Smooth muscle cell (in vitro differentiated cells): ENCODE results near the gene GRM8. TPM values are rescaled to one million over a fixed set of nuclear protein-coding genes. Genes with fewer than 3 reads are reported as not detected.

Source experiments
- DNase-seq: peaks from one replicate; lab custom pipeline; 2025; ENCODE audit not compliant: unreplicated experiment; lab: John Stamatoyannopoulos, UW
- H2AFZ ChIP-seq: fragments of 200-600 bp; sonication (generic); 2 replicates; pipeline ENCODE4 v1.6.0; 2016; ENCODE audit warnings: antibody characterized with exemption, low read depth, mild to moderate bottlenecking
- H3F3A ChIP-seq: fragments of 200-600 bp; sonication (generic); 2 replicates; pipeline ENCODE4 v1.6.0; 2017; ENCODE audit warnings: antibody characterized with exemption, low read depth
- H3K27ac ChIP-seq: fragments of 200-600 bp; sonication (generic); 2 replicates; pipeline ENCODE4 v1.5.1; 2016; ENCODE audit warnings: low read depth, mild to moderate bottlenecking
- H3K27me3 ChIP-seq: fragments of 200-600 bp; sonication (generic); 2 replicates; pipeline ENCODE4 v1.6.1; 2016; ENCODE audit warnings: low read depth, mild to moderate bottlenecking
- H3K36me3 ChIP-seq: fragments of 200-600 bp; sonication (generic); 2 replicates; pipeline ENCODE4 v1.5.1; 2016; ENCODE audit warnings: low read depth
- H3K4me1 ChIP-seq: fragments of 200-600 bp; sonication (generic); 2 replicates; pipeline ENCODE4 v1.5.1; 2016; ENCODE audit warnings: low read depth
- H3K4me2 ChIP-seq: fragments of 200-600 bp; sonication (generic); 2 replicates; pipeline ENCODE4 v1.6.0; 2016; ENCODE audit warnings: mild to moderate bottlenecking
- H3K4me3 ChIP-seq: fragments of 200-600 bp; sonication (generic); 2 replicates; pipeline ENCODE4 v1.5.1; 2016; ENCODE audit warnings: mild to moderate bottlenecking
- H3K79me2 ChIP-seq: fragments of 200-600 bp; sonication (generic); 2 replicates; pipeline ENCODE4 v1.6.0; 2016; ENCODE audit warnings: low read depth, mild to moderate bottlenecking
- H3K9ac ChIP-seq: fragments of 200-600 bp; sonication (generic); 2 replicates; pipeline ENCODE4 v1.6.0; 2016; ENCODE audit warnings: low read depth
- H3K9me3 ChIP-seq: fragments of 200-600 bp; sonication (generic); replicated peaks from 2 replicates; pipeline ENCODE4 v1.5.1; 2016; ENCODE audit warnings: low read depth
- H4K20me1 ChIP-seq: fragments of 200-600 bp; sonication (generic); 2 replicates; pipeline ENCODE4 v1.6.0; 2016; ENCODE audit warnings: low read depth
- WGBS: methylation state at CpG from one replicate; pipeline ENCODE4 v1.1.7; 2016; ENCODE audit warnings: low lambda C conversion rate; 5-methylcytosine and 5-hydroxymethylcytosine counted together
- polyA plus RNA-seq: library from polyadenylated mRNA; unstranded; fragments of >200 nt; fragmentation: Nextera tagmentation; extraction: Ambion mirVana; gene quantifications from 2 replicates; pipeline ENCODE4 v1.2.1, GENCODE V29; 2016
- total RNA-seq: library from RNA; depleted of rRNA; stranded (reverse); fragments of >200 nt; gene quantifications from 2 replicates; pipeline ENCODE4 v1.2.3, GENCODE V29; 2014
- TF ChIP-seq, protein P1 (sequence below): fragments of 200-600 bp; sonication (generic); IDR thresholded peaks from 2 replicates; pipeline ENCODE4 v1.5.1; 2017; ENCODE audit warnings: borderline replicate concordance, mild to moderate bottlenecking, antibody characterized with exemption; ENCODE audit not compliant: insufficient read depth, poor library complexity, severe bottlenecking

GRM8 gene
- total and polyA plus RNA-seq, 2 experiments from 2014 or later: 9.8 to 20.5 TPM

DNA sequence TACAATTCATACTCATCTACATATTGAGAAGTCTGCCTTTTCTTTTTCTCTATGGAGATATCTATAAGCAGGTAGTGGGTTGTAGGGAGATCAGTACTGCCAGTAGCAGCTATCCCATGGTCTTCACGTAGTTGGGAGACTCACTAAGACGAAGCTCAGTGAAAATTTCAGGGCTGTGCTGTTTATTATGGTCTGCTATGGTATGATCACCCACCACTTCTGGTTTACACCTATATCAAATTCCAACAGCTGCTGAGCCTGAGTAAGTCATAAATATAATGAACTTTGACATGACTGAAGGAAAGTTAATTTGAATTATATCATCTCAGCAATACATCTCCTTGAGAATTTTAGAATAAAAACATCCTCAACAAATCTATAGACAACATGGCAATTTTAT is 741.7 kb downstream of the GRM8 start:
- no peaks in the 10 kb centered on the region for H3K79me2 ChIP-seq
- TF ChIP-seq, protein P1, sequence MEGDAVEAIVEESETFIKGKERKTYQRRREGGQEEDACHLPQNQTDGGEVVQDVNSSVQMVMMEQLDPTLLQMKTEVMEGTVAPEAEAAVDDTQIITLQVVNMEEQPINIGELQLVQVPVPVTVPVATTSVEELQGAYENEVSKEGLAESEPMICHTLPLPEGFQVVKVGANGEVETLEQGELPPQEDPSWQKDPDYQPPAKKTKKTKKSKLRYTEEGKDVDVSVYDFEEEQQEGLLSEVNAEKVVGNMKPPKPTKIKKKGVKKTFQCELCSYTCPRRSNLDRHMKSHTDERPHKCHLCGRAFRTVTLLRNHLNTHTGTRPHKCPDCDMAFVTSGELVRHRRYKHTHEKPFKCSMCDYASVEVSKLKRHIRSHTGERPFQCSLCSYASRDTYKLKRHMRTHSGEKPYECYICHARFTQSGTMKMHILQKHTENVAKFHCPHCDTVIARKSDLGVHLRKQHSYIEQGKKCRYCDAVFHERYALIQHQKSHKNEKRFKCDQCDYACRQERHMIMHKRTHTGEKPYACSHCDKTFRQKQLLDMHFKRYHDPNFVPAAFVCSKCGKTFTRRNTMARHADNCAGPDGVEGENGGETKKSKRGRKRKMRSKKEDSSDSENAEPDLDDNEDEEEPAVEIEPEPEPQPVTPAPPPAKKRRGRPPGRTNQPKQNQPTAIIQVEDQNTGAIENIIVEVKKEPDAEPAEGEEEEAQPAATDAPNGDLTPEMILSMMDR: no peak
- no peak overlapping the region for H2AFZ ChIP-seq
- 69% methylated on average over 2 of the region's 2 CpGs for WGBS
- no peaks in the 10 kb centered on the region for H3K4me1 ChIP-seq
- no peak overlapping the region for H3K27ac ChIP-seq
- H3K27me3 ChIP-seq: no peaks in the 10 kb centered on the region
- no peak overlapping the region for H3K4me2 ChIP-seq
- no peaks in the 10 kb centered on the region for H3K36me3 ChIP-seq
- no peak overlapping the region for H3K9ac ChIP-seq
- no peaks in the 10 kb centered on the region for H3F3A ChIP-seq
- H3K9me3 ChIP-seq: no peaks in the 10 kb centered on the region
- no peak overlapping the region for H3K4me3 ChIP-seq
- no peaks in the 10 kb centered on the region for H4K20me1 ChIP-seq
- no peak for DNase-seq

DNA sequence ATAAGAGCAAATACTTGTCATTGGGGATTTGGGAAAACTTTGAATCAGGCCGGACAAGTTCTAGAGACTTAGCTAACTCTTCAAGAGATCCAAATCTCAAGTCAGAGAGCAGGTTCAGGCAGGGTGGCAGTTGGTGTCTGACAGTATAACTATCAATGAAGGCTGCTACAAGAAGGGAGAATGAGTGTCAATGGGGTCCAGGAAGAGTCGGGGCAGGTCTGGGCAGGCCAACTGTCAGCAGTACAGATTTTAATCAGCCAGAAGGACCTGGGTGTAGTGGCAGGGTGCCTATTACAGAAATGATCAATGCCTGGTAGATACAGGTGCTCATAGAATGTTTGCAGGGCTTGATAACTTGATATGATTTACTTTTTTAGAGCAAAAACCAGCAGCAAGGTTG is 751.1 kb downstream of the GRM8 start:
- Histone ChIP-seq H3K4me2 (no peak overlapping the region), H2AFZ (no peak overlapping the region), H3K36me3 (no peaks in the 10 kb centered on the region), H3K4me3 (no peak overlapping the region), H3K4me1 (no peaks in the 10 kb centered on the region), H4K20me1 (no peaks in the 10 kb centered on the region), H3K9me3 (no peaks in the 10 kb centered on the region), H3K9ac (no peak overlapping the region), H3K79me2 (no peaks in the 10 kb centered on the region), H3F3A (no peaks in the 10 kb centered on the region), H3K27ac (no peak overlapping the region), H3K27me3 (no peaks in the 10 kb centered on the region)
- no peak for DNase-seq
- WGBS: 90% methylated on average over 2 of the region's 2 CpGs
- TF ChIP-seq, protein P1: no peak

DNA sequence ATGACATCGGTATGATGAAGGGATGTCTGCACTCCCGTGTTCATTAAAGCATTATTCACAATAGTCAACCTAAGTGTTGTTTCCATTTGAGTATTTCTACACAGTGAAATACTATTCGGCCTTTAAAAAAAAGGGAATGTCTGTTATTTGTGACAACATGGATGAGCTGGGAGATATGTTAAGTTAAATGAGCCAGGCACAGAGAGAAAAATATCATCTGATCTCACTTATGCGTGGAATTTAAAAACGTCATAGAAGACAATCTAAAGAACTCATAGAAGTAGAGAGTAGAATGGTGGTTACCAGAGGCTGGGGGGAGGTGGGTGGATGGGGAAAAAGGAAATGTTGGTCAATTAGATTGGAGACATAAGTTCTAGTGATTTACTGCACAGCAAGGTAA is 753.3 kb downstream of the GRM8 start:
- no peak overlapping the region for H2AFZ ChIP-seq
- 94% methylated on average over 5 of the region's 5 CpGs for WGBS
- no peaks in the 10 kb centered on the region for H3K27me3 ChIP-seq
- no peaks in the 10 kb centered on the region for H4K20me1 ChIP-seq
- H3K4me3 ChIP-seq: no peak overlapping the region
- no peaks in the 10 kb centered on the region for H3K79me2 ChIP-seq
- H3K4me1 ChIP-seq: no peaks in the 10 kb centered on the region
- no peak overlapping the region for H3K9ac ChIP-seq
- H3K36me3 ChIP-seq: no peaks in the 10 kb centered on the region
- TF ChIP-seq, protein P1: no peak
- no peaks in the 10 kb centered on the region for H3F3A ChIP-seq
- no peak overlapping the region for H3K27ac ChIP-seq
- no peaks in the 10 kb centered on the region for H3K9me3 ChIP-seq
- no peak for DNase-seq
- no peak overlapping the region for H3K4me2 ChIP-seq

DNA sequence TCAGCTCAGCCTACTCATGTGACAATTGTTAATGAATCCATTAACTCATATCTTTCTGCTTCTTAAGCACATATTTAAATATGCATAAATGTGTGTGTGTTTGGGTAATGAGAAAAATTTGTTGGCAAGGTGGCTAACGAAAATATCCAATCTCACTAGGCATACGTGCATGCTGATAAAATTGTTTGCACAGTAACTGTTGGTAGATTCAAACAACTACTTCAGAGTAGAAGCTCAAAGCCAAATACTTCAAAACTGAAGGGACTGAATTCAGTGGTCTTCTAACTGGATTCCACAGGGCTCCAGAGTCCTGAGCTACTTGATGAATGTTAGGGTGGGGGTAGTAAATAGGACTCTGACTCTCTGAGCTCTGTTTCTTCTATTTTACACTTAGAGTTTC is 757.0 kb downstream of the GRM8 start:
- H3K79me2 ChIP-seq: no peaks in the 10 kb centered on the region
- no peak overlapping the region for H3K4me2 ChIP-seq
- H3K9me3 ChIP-seq: no peaks in the 10 kb centered on the region
- H3K36me3 ChIP-seq: no peaks in the 10 kb centered on the region
- no peaks in the 10 kb centered on the region for H4K20me1 ChIP-seq
- no peaks in the 10 kb centered on the region for H3K27me3 ChIP-seq
- no peaks in the 10 kb centered on the region for H3K4me1 ChIP-seq
- H3K27ac ChIP-seq: no peak overlapping the region
- no peaks in the 10 kb centered on the region for H3F3A ChIP-seq
- 91% methylated on average over 2 of the region's 2 CpGs for WGBS
- no peak overlapping the region for H2AFZ ChIP-seq
- no peak for DNase-seq
- H3K9ac ChIP-seq: no peak overlapping the region
- TF ChIP-seq, protein P1: no peak
- no peak overlapping the region for H3K4me3 ChIP-seq
